ENCODE data around the gene UBE2D3.

UBE2D3 gene

GRCh38 chr4:102787944-102788343 is 39.4 kb downstream of the UBE2D3 start:
- DNase-seq: no peak

- DNase-seq: no peak
These were observed 40.1 kb downstream of the UBE2D3 start for GRCh38 chr4:102787096-102787881.

- no peak for DNase-seq
These were observed 41.1 kb downstream of the UBE2D3 start for GRCh38 chr4:102786279-102786678.

- no peak for DNase-seq
These were observed 44.3 kb downstream of the UBE2D3 start for GRCh38 chr4:102783006-102783405.

GRCh38 chr4:102781570-102781969 is 45.8 kb downstream of the UBE2D3 start:
- DNase-seq: no peak

- DNase-seq: no peak
These were observed 46.7 kb downstream of the UBE2D3 start for GRCh38 chr4:102780476-102781144.

- DNase-seq: no peak
These were observed 48.1 kb downstream of the UBE2D3 start for GRCh38 chr4:102779204-102779603.

- peak; percentile 15 for DNase-seq
These were observed 48.6 kb downstream of the UBE2D3 start for GRCh38 chr4:102778720-102779119.

GRCh38 chr4:102775805-102776204 is 51.5 kb downstream of the UBE2D3 start:
- DNase-seq: no peak

- DNase-seq: no peak
These were observed 53.1 kb downstream of the UBE2D3 start for GRCh38 chr4:102774254-102774653.

- DNase-seq: no peak
These were observed 54.5 kb downstream of the UBE2D3 start for GRCh38 chr4:102772738-102773340.

GRCh38 chr4:102764901-102765300 is 62.5 kb downstream of the UBE2D3 start:
- no peak for DNase-seq

GRCh38 chr4:102761906-102762305 is 65.4 kb downstream of the UBE2D3 start:
- DNase-seq: peak; percentile 14

- DNase-seq: peak; percentile 44
These were observed 66.1 kb downstream of the UBE2D3 start for GRCh38 chr4:102761296-102761701.

- peak; percentile 63 for DNase-seq
These were observed 66.6 kb downstream of the UBE2D3 start, which contains the start of gene MANBA for GRCh38 chr4:102760645-102761295. Gene MANBA (minus strand): TSS chr4:102760968. CDS start chr4:102760894, 74 bp downstream.

- peak; percentile 51 for DNase-seq
These were observed 67.3 kb downstream of the UBE2D3 start for GRCh38 chr4:102759831-102760644.

GRCh38 chr4:102758241-102759160 is 68.8 kb downstream of the UBE2D3 start:
- no peak for DNase-seq

GRCh38 chr4:102757681-102758080 is 69.7 kb downstream of the UBE2D3 start:
- no peak for DNase-seq

- DNase-seq: no peak
These were observed 73.3 kb downstream of the UBE2D3 start for GRCh38 chr4:102754044-102754443.

- DNase-seq: no peak
These were observed 75.4 kb downstream of the UBE2D3 start for GRCh38 chr4:102751941-102752340.

Measured in NCI-H2227 treated with DMSO at 0.1 percent for 48 hours (cell line).